Thoracic aorta (tissue), 2 donors: ENCODE measurements around the gene PRODH. TPM values are rescaled to one million over a fixed set of nuclear protein-coding genes. Genes with fewer than 3 reads are reported as not detected.
"Not testable (repeated sequence)": the region's sequence is repeated elsewhere in the genome, so short reads cannot be mapped to it uniquely, and the experiment has no call there.

ENCODE experiments used
- ATAC-seq: fragments of 150-250 bp; one replicate; pipeline ENCODE4 v1.8.0; 2017; ENCODE audit warnings: low read depth; ENCODE audit not compliant: insufficient number of reproducible peaks, low FRiP score
- DNase-seq: peaks from one replicate; pipeline ENCODE4 v3.0.0-alpha.2; 2020; ENCODE audit warnings: low spot score
- H3K27ac ChIP-seq, 2 donors: fragments of 200-600 bp; sonication (generic); 1 replicate in 1 of 2; 2 replicates in 1 of 2; pipeline ENCODE4 v1.5.1; 2016; ENCODE audit warnings: mild to moderate bottlenecking in 2 of 2, moderate library complexity in 2 of 2
- H3K27me3 ChIP-seq: fragments of 200-600 bp; sonication (generic); replicated peaks from 2 replicates; pipeline ENCODE4 v1.6.0; 2016; ENCODE audit warnings: mild to moderate bottlenecking; ENCODE audit not compliant: insufficient read depth
- H3K36me3 ChIP-seq: fragments of 200-600 bp; sonication (generic); one replicate; pipeline ENCODE4 v1.5.1; 2016
- H3K4me1 ChIP-seq, 2 donors: fragments of 200-600 bp; sonication (generic); 1 replicate in 1 of 2; 2 replicates in 1 of 2; pipeline versions ENCODE4 v1.5.1 to v1.6.0; 2016; ENCODE audit warnings: low read depth in 2 of 2, mild to moderate bottlenecking in 1 of 2; ENCODE audit not compliant: control insufficient read depth in 1 of 2
- H3K4me3 ChIP-seq: fragments of 200-600 bp; sonication (generic); 2 replicates; pipeline ENCODE4 v1.5.1; 2016; ENCODE audit warnings: mild to moderate bottlenecking
- H3K9me3 ChIP-seq: fragments of 200-600 bp; sonication (generic); 2 replicates; pipeline ENCODE4 v1.5.1; 2016
- total RNA-seq, 2 donors: library from RNA; depleted of rRNA; stranded (reverse); fragments of >200 nt; gene quantifications; one replicate each; pipeline versions ENCODE4 v1.1.0 to v1.2.3, GENCODE V29; 2016
- TF ChIP-seq, protein P1 (sequence below): fragments of 200-600 bp; sonication (generic); IDR thresholded peaks from one replicate; pipeline ENCODE4 v1.5.1; 2019; ENCODE audit warnings: antibody characterized with exemption

Gene PRODH
- total RNA-seq, 2 donors from 2014 or later, result 7.5 to 16.0 TPM

DNA sequence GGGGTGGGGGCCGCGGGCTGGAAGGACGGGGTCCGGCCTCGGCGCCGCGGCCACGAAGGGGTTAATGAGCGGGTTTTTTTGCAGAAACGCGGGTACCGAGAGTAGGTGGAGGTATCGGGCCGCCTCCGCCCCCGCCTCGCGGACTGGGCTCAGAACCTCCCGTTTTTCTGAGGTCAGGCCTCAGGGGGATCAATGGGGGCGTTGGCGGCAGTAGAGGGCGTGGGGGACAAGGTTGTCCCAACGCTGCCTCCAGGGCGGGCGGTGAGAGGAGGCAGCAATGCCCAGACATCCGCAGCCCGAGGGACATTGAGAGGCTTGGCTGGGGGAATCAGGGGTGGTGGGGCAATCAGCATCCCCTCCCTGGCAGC is 34.8 kb upstream of the PRODH start:
- DNase-seq (no peak), ATAC-seq (no peak)
- peaks cover 0 to 4% of the 10 kb centered on the region in 2 donors for H3K4me1 ChIP-seq
- no peaks in the 10 kb centered on the region for H3K9me3 ChIP-seq
- TF ChIP-seq, protein P1, sequence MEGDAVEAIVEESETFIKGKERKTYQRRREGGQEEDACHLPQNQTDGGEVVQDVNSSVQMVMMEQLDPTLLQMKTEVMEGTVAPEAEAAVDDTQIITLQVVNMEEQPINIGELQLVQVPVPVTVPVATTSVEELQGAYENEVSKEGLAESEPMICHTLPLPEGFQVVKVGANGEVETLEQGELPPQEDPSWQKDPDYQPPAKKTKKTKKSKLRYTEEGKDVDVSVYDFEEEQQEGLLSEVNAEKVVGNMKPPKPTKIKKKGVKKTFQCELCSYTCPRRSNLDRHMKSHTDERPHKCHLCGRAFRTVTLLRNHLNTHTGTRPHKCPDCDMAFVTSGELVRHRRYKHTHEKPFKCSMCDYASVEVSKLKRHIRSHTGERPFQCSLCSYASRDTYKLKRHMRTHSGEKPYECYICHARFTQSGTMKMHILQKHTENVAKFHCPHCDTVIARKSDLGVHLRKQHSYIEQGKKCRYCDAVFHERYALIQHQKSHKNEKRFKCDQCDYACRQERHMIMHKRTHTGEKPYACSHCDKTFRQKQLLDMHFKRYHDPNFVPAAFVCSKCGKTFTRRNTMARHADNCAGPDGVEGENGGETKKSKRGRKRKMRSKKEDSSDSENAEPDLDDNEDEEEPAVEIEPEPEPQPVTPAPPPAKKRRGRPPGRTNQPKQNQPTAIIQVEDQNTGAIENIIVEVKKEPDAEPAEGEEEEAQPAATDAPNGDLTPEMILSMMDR, result no peak
- no peak overlapping the region for H3K27ac ChIP-seq
- H3K4me3 ChIP-seq, result peak overlapping the region; percentile 65
- no peaks in the 10 kb centered on the region for H3K27me3 ChIP-seq
- H3K36me3 ChIP-seq, result no peaks in the 10 kb centered on the region

- Histone ChIP-seq H3K4me1 (peaks cover 0 to 4% of the 10 kb centered on the region in 2 donors), H3K36me3 (no peaks in the 10 kb centered on the region), H3K27ac (no peak overlapping the region), H3K9me3 (no peaks in the 10 kb centered on the region), H3K4me3 (peak overlapping the region; percentile 65), H3K27me3 (no peaks in the 10 kb centered on the region)
- no peak for DNase-seq
- ATAC-seq, result no peak
- TF ChIP-seq, protein P1, result no peak
These were observed 34.3 kb upstream of the PRODH start for GRCh38 chr22:18970176-18970947.

DNA sequence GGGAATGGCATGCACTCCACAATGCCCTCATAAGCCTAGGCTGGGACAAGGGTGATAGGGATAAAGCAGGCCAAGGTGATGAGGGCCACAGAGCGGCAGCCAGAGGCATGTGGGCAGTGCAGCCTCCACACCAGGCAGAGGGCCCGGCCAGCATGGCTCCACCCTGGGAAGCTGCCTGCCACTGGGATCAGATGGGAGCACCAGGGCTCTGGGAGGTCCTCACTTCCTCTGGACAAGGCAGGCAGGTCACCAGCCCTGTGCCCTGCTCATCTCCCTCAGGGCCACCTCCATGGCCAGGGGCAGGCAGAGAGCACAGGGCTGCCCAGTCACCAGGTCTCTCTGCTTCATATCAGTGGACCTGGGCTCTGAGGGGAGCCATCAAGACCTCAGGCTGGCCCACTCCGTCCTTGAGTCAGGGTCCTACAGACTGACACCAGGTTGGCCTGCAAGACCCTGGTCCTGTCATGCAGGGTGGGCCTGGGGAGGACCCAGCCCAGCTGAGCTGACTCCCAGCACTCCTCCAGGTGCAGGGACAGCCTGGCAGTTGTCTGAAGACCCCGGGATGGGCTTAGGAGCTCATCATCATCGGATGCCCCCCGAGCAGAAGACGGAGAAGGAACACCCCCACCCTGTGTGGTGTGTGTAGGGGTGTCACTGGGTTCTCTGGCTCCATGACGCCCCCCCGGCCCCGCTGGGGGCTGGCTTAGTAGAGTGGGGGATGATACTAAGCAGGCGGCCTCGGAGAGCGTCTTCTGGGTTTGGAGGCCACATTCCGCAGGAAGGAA is 33.3 kb upstream of the PRODH start:
- not testable (repeated sequence) for H3K9me3 ChIP-seq, H3K36me3 ChIP-seq, H3K4me1 ChIP-seq, H3K27me3 ChIP-seq, ATAC-seq, H3K4me3 ChIP-seq, DNase-seq, H3K27ac ChIP-seq

GRCh38 chr22:18968011-18968749 is 32.1 kb upstream of the PRODH start:
- no peaks in the 10 kb centered on the region for H3K9me3 ChIP-seq
- DNase-seq (no peak), ATAC-seq (no peak)
- no peak overlapping the region for H3K4me3 ChIP-seq
- H3K4me1 ChIP-seq, result peaks cover 0 to 4% of the 10 kb centered on the region in 2 donors
- no peaks in the 10 kb centered on the region for H3K27me3 ChIP-seq
- TF ChIP-seq, protein P1, result no peak
- no peak overlapping the region for H3K27ac ChIP-seq
- H3K36me3 ChIP-seq, result no peaks in the 10 kb centered on the region

DNA sequence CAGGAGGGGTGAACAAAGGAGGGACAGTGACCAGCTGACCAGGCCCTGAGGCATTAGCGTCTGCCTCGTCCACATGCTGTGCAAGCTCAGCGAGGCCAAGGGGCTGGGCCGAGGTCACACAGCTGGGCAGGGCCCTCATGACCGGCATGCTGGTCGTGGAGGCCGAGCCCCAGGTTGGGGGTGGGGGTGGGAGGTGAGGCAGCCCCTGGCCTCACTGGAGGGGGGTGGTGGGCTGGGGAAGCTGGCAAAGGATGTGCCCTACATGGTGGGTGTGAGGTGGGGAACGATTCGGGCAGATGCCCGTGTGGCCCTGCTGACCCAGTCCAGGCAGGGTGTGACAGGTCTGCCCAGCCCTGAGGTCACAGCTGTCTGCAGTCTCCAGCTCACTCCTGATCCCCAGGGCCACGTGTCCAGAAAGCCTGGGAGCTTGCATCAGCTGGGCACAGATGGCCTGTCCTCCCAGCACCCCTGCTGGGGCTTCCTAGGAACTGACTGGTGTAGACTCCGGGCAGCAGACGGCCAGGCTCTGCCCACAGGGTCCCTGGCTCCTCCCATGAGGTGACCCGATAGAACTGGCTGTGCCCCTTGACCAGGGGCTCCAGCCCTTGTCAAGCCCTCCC is 31.4 kb upstream of the PRODH start:
- not testable (repeated sequence) for H3K36me3 ChIP-seq, H3K4me1 ChIP-seq, ATAC-seq, H3K27ac ChIP-seq, H3K27me3 ChIP-seq, DNase-seq, H3K9me3 ChIP-seq, H3K4me3 ChIP-seq
